Naive B cell (primary cell): ENCODE results near the gene U2AF1L4. TPM values are rescaled to one million over a fixed set of nuclear protein-coding genes. Genes with fewer than 3 reads are reported as not detected.
A peak's percentile ranks its signal among the peaks of the same experiment; 100 is the strongest.

Source experiments
- ATAC-seq, 2 donors: fragments of 150-1000 bp; cut with Tn5 transposase; 2 replicates each; pipeline ENCODE4 v1.10.0; 2021; ENCODE audit warnings: low read depth in 2 of 2, mild to moderate bottlenecking in 2 of 2, moderate library complexity in 2 of 2
- DNase-seq: peaks from one replicate; pipeline ENCODE4 v3.0.0; 2022
- H3K27ac Mint-ChIP-seq, 6 donors: one replicate each; pipeline ENCODE4 v1.8.0; 2020 to 2022; ENCODE audit warnings: mild to moderate bottlenecking in 6 of 6, mixed read lengths in 6 of 6, moderate library complexity in 5 of 6, inconsistent platforms in 2 of 6
- H3K27me3 Mint-ChIP-seq, 3 donors: one replicate each; pipeline ENCODE4 v1.8.0; 2021 to 2022; ENCODE audit warnings: mixed read lengths in 3 of 3, mild to moderate bottlenecking in 1 of 3
- H3K36me3 Mint-ChIP-seq, 2 donors: one replicate each; pipeline ENCODE4 v1.8.0; 2020 to 2022; ENCODE audit warnings: mixed read lengths in 2 of 2, inconsistent platforms in 1 of 2, mild to moderate bottlenecking in 1 of 2
- H3K4me1 Mint-ChIP-seq, 3 donors: one replicate each; pipeline ENCODE4 v1.8.0; 2020 to 2022; ENCODE audit warnings: mixed read lengths in 3 of 3, inconsistent platforms in 1 of 3, mild to moderate bottlenecking in 1 of 3, moderate library complexity in 1 of 3
- H3K4me3 Mint-ChIP-seq, 8 donors: one replicate each; pipeline ENCODE4 v1.8.0; 2020 to 2022; ENCODE audit warnings: mild to moderate bottlenecking in 8 of 8, mixed read lengths in 8 of 8, moderate library complexity in 8 of 8, inconsistent platforms in 2 of 8
- H3K9me3 Mint-ChIP-seq, 7 donors: one replicate each; pipeline ENCODE4 v1.8.0; 2020 to 2022; ENCODE audit warnings: mixed read lengths in 7 of 7, mild to moderate bottlenecking in 5 of 7, inconsistent platforms in 2 of 7, moderate library complexity in 1 of 7
- polyA plus RNA-seq, 6 donors: library from polyadenylated mRNA; unstranded; fragments of 300-500 nt; fragmentation: Illumina TruSeq; gene quantifications; one replicate each; pipeline ENCODE4 v1.2.3, GENCODE V29; 2021; ENCODE audit warnings: low read depth in 6 of 6

The U2AF1L4 gene
- polyA plus RNA-seq, 6 donors from 2014 or later = 26.1 to 41.0 (median 32.5) TPM

GRCh38 chr19:35738021-35738886, 7.0 kb downstream of the U2AF1L4 start:
- Mint-ChIP-seq H3K27ac (peak overlapping the region in 5 of 6 donors; percentile 15 to 88 (median 51)), H3K9me3 (no peaks in the 10 kb centered on the region), H3K4me1 (peaks cover 40 to 71% (median 56%) of the 10 kb centered on the region in 3 donors), H3K27me3 (no peaks in the 10 kb centered on the region), H3K36me3 (peaks cover 0 to 37% of the 10 kb centered on the region in 2 donors), H3K4me3 (peak overlapping the region in 7 of 8 donors; percentile 21 to 87 (median 63))
- ATAC-seq (no peak), DNase-seq (no peak)

DNA sequence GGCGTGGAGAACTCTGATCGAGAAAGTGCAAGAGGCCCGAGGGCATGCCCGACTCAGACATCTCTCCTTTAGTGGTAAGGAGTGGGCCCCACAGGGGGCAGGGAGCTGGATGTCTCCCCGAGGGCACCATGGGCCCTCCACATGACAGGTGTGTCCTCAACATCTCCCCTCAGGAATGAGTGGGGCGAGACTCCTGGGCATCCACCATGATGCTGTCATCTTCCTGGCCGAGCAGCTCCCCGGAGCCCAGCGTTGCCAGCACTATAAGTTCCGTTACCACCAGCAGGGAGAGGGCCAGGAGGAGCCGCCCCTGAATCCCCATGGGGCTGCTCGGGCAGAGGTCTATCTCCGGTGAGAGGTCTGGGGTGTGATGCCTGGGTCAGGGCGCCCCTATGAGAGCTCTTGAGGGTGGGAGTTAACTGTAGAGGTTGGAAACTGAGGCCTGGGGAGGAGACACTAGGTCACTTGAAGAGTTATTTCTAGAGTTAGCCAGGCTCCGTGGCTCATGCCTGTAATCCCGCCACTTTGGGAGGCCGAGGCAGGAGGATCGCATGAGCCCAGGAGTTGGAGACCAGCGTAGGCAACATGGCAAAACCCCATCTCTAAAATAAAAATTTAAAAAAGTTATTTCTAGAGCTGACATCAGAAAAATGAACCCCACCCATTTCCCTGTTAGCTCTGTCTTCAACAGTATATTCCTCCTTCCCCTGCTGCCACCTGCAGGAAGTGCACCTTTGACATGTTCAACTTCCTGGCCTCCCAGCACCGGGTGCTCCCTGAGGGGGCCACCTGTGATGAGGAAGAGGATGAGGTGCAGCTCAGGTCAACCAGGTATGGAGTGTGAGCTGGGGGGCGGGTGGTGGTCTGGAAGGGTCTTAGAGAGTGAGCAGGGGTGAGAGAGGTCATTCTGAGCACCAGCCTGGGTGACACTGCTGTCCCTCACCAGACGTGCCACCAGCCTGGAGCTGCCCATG, 8.0 kb downstream of the U2AF1L4 start:
- Mint-ChIP-seq H3K27ac (peak overlapping the region in 5 of 6 donors; percentile 57 to 92 (median 73)), H3K4me1 (peaks cover 34 to 64% (median 46%) of the 10 kb centered on the region in 3 donors), H3K9me3 (no peaks in the 10 kb centered on the region)

DNA sequence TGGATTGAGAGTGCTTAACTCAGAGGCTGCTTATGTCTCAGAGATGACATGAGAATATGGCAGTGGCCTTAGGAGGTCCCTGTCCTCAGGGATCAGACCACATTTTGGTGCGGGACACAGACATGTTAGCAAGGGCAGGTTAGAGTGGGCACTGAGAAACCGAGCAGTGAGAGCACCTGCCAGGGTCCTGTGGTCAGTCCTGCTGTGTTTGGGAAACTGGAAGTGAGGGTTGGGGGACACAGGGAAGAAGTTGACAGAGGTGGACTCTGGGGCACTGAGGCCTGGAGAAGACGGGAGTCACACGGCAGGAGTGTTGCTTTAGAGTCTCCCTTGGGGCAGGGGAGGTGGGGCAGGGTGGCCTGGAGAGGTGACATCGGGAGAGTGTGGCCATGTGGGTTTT, 10.3 kb downstream of the U2AF1L4 start:
- peaks cover 0 to 45% of the 10 kb centered on the region in 2 donors for H3K36me3 Mint-ChIP-seq
- no peak for DNase-seq
- H3K9me3 Mint-ChIP-seq = no peaks in the 10 kb centered on the region
- no peaks in the 10 kb centered on the region for H3K27me3 Mint-ChIP-seq
- no peak for ATAC-seq
- H3K4me3 Mint-ChIP-seq = peak overlapping the region in 2 of 8 donors; percentile 29 to 70
- peaks cover 44 to 56% (median 46%) of the 10 kb centered on the region in 3 donors for H3K4me1 Mint-ChIP-seq
- H3K27ac Mint-ChIP-seq = peak overlapping the region in 3 of 6 donors; percentile 32 to 88 (median 56)

More for the DNA sequence above, 8.0 kb downstream of the U2AF1L4 start:
- no peak for DNase-seq
- Mint-ChIP-seq H3K4me3 (peak overlapping the region in 4 of 8 donors; percentile 15 to 65 (median 30)), H3K36me3 (peaks cover 0 to 31% of the 10 kb centered on the region in 2 donors), H3K27me3 (no peaks in the 10 kb centered on the region)
- ATAC-seq = no peak

DNA sequence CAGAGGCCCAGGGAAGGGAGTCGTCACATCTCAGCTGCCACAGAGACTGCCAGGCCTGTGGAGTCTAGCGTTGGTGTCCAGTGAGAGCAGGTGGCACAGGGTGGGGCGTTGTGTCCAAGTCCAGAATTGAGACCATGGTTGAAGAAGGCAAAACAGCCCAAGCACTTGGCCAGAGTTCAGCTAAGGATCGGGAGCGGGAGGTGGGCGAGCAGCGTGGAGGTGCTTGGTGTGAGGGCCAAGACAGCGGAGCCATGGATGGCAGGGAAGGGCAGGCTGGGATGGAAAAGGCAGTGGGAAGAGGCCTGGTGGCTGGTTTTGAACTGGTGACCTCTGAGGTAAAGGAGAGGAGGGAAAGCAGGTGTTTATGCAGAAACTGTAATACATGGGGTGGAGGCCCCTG, 10.9 kb downstream of the U2AF1L4 start:
- peak overlapping the region in 3 of 6 donors; percentile 52 to 88 (median 88) for H3K27ac Mint-ChIP-seq

GRCh38 chr19:35733180-35734125, 11.8 kb downstream of the U2AF1L4 start:
- H3K4me1 Mint-ChIP-seq = peaks cover 34 to 42% (median 41%) of the 10 kb centered on the region in 3 donors
- peak overlapping the region in 1 of 6 donors; percentile 88 for H3K27ac Mint-ChIP-seq
- ATAC-seq (no peak), DNase-seq (no peak)
- H3K9me3 Mint-ChIP-seq = no peaks in the 10 kb centered on the region
- H3K4me3 Mint-ChIP-seq = peak overlapping the region in 1 of 8 donors; percentile 18
- peaks cover 0 to 49% of the 10 kb centered on the region in 2 donors for H3K36me3 Mint-ChIP-seq
- no peaks in the 10 kb centered on the region for H3K27me3 Mint-ChIP-seq

More for the DNA sequence above, 10.9 kb downstream of the U2AF1L4 start:
- Mint-ChIP-seq H3K9me3 (no peaks in the 10 kb centered on the region), H3K4me3 (peak overlapping the region in 1 of 8 donors; percentile 29), H3K4me1 (peaks cover 39 to 50% (median 46%) of the 10 kb centered on the region in 3 donors), H3K36me3 (peaks cover 0 to 49% of the 10 kb centered on the region in 2 donors), H3K27me3 (no peaks in the 10 kb centered on the region)
- DNase-seq = no peak
- no peak for ATAC-seq

- peaks cover 0 to 49% of the 10 kb centered on the region in 2 donors for H3K36me3 Mint-ChIP-seq
- H3K27me3 Mint-ChIP-seq = no peaks in the 10 kb centered on the region
- H3K9me3 Mint-ChIP-seq = no peaks in the 10 kb centered on the region
- ATAC-seq (no peak), DNase-seq (no peak)
- no peak overlapping the region for H3K4me3 Mint-ChIP-seq
- peaks cover 30 to 45% (median 44%) of the 10 kb centered on the region in 3 donors for H3K4me1 Mint-ChIP-seq
- H3K27ac Mint-ChIP-seq = no peak overlapping the region
Observed at GRCh38 chr19:35732540-35733179, 12.6 kb downstream of the U2AF1L4 start.

GRCh38 chr19:35731779-35732405, 13.3 kb downstream of the U2AF1L4 start:
- no peak overlapping the region for H3K4me3 Mint-ChIP-seq
- H3K27me3 Mint-ChIP-seq = no peaks in the 10 kb centered on the region
- H3K36me3 Mint-ChIP-seq = peaks cover 0 to 49% of the 10 kb centered on the region in 2 donors
- peak overlapping the region in 1 of 6 donors; percentile 7 for H3K27ac Mint-ChIP-seq
- H3K9me3 Mint-ChIP-seq = no peaks in the 10 kb centered on the region
- no peak for ATAC-seq
- H3K4me1 Mint-ChIP-seq = peaks cover 24 to 40% (median 38%) of the 10 kb centered on the region in 3 donors
- DNase-seq = no peak

DNA sequence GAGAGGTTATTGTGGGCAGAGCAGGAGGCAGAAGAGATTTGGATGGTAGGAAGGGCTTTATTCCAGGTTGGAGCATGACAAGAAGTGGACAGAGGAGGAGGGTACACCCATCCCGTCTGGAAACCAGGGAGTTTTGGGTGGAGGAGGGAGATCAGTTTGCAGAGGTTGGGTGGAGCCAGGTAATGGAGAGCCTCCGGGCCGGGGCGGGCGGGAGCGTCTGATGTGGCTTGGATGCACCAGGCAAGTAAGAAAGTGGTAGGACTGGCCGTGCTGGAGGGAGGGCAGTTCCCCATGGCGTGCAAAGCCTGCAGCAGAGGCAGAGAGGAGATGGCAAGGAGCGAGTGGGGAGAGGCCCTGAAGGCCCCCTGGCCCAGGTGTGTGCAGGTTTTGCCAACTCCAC, 13.9 kb downstream of the U2AF1L4 start:
- Mint-ChIP-seq H3K36me3 (peaks cover 0 to 44% of the 10 kb centered on the region in 2 donors), H3K27ac (no peak overlapping the region), H3K4me1 (peaks cover 20 to 34% (median 34%) of the 10 kb centered on the region in 3 donors), H3K4me3 (no peak overlapping the region), H3K27me3 (no peaks in the 10 kb centered on the region), H3K9me3 (no peaks in the 10 kb centered on the region)
- ATAC-seq (no peak), DNase-seq (no peak)

GRCh38 chr19:35730326-35730725, 14.9 kb downstream of the U2AF1L4 start:
- DNase-seq (no peak), ATAC-seq (no peak)
- Mint-ChIP-seq H3K27ac (peak overlapping the region in 4 of 6 donors; percentile 50 to 92 (median 70)), H3K36me3 (peaks cover 0 to 43% of the 10 kb centered on the region in 2 donors), H3K4me3 (peak overlapping the region in 1 of 8 donors; percentile 25), H3K9me3 (no peaks in the 10 kb centered on the region), H3K4me1 (peaks cover 18 to 29% (median 27%) of the 10 kb centered on the region in 3 donors), H3K27me3 (no peaks in the 10 kb centered on the region)

DNA sequence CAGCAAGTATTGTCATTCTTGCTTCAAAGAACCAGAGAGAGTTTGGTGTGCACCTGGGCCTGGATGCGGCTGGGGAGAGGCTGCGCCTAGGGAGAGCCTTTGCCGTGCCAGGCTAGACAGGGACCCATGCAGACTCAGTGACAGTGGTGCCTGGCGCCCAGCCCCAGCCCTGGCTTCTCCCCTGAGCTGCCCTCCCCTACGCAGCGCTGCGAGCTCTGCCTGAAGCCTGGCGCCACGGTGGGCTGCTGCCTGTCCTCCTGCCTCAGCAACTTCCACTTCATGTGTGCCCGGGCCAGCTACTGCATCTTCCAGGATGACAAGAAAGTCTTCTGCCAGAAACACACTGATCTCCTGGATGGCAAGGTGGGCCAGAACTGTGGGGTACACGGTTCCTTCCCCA, 15.5 kb downstream of the U2AF1L4 start:
- Mint-ChIP-seq H3K4me3 (no peak overlapping the region), H3K27me3 (no peaks in the 10 kb centered on the region), H3K4me1 (peaks cover 18 to 26% (median 24%) of the 10 kb centered on the region in 3 donors), H3K9me3 (no peaks in the 10 kb centered on the region), H3K36me3 (peaks cover 0 to 40% of the 10 kb centered on the region in 2 donors), H3K27ac (peak overlapping the region in 1 of 6 donors; percentile 50)
- ATAC-seq (no peak), DNase-seq (no peak)

- Mint-ChIP-seq H3K27me3 (no peaks in the 10 kb centered on the region), H3K4me3 (no peak overlapping the region), H3K27ac (no peak overlapping the region), H3K36me3 (peaks cover 0 to 34% of the 10 kb centered on the region in 2 donors), H3K9me3 (no peaks in the 10 kb centered on the region), H3K4me1 (peaks cover 15 to 20% (median 19%) of the 10 kb centered on the region in 3 donors)
- ATAC-seq (no peak), DNase-seq (no peak)
Observed at GRCh38 chr19:35729021-35729420, 16.2 kb downstream of the U2AF1L4 start.
